ENCODE results near the gene PRKCQ.
A peak's percentile ranks its signal among the peaks of the same experiment; 100 is the strongest.
"Not testable (repeated sequence)": the region's sequence is repeated elsewhere in the genome, so short reads cannot be mapped to it uniquely, and the experiment has no call there.

The PRKCQ gene

GRCh38 chr10:6595499-6595898 is 15.4 kb upstream of the PRKCQ start:
- no peak for DNase-seq (ENCODE audit: low read depth)

- DNase-seq (ENCODE audit: low read depth), result no peak
Observed at GRCh38 chr10:6593241-6593671, 13.2 kb upstream of the PRKCQ start.

- no peak for DNase-seq (ENCODE audit: low read depth)
Observed at GRCh38 chr10:6592080-6592479, 12.0 kb upstream of the PRKCQ start.

- DNase-seq (ENCODE audit: low read depth), result no peak
Observed at GRCh38 chr10:6591668-6592067, 11.6 kb upstream of the PRKCQ start.

GRCh38 chr10:6590100-6590499 is 10.0 kb upstream of the PRKCQ start:
- no peak for DNase-seq (ENCODE audit: low read depth)

- DNase-seq (ENCODE audit: low read depth), result no peak
Observed at GRCh38 chr10:6589287-6590094, 9.4 kb upstream of the PRKCQ start.

- no peak for DNase-seq (ENCODE audit: low read depth)
Observed at GRCh38 chr10:6588845-6589244, 8.8 kb upstream of the PRKCQ start.

GRCh38 chr10:6588082-6588481 is 8.0 kb upstream of the PRKCQ start:
- no peak for DNase-seq (ENCODE audit: low read depth)

- no peak for DNase-seq (ENCODE audit: low read depth)
Observed at GRCh38 chr10:6586501-6586900, 6.4 kb upstream of the PRKCQ start.

GRCh38 chr10:6583447-6583846 is 3.4 kb upstream of the PRKCQ start:
- DNase-seq (ENCODE audit: low read depth), result no peak

GRCh38 chr10:6582913-6583312 is 2.8 kb upstream of the PRKCQ start:
- DNase-seq (ENCODE audit: low read depth), result not testable (repeated sequence)

GRCh38 chr10:6582298-6582697 is 2.2 kb upstream of the PRKCQ start:
- DNase-seq (ENCODE audit: low read depth), result no peak

- no peak for DNase-seq (ENCODE audit: low read depth)
Observed at GRCh38 chr10:6581778-6582228, 1.7 kb upstream of the PRKCQ start.

- DNase-seq (ENCODE audit: low read depth), result not testable (repeated sequence)
Observed at GRCh38 chr10:6581223-6581622, 1.1 kb upstream of the PRKCQ start.

- peak; percentile 8 for DNase-seq (ENCODE audit: low read depth)
Observed at GRCh38 chr10:6580279-6581029, 378 bp upstream of the PRKCQ start.

GRCh38 chr10:6579183-6579903 is 733 bp downstream of the PRKCQ start:
- DNase-seq (ENCODE audit: low read depth), result no peak

- no peak for DNase-seq (ENCODE audit: low read depth)
Observed at GRCh38 chr10:6578795-6579182, 1.3 kb downstream of the PRKCQ start.

- DNase-seq (ENCODE audit: low read depth), result no peak
Observed at GRCh38 chr10:6578251-6578771, 1.8 kb downstream of the PRKCQ start.

- no peak for DNase-seq (ENCODE audit: low read depth)
Observed at GRCh38 chr10:6576326-6576725, 3.8 kb downstream of the PRKCQ start.

GRCh38 chr10:6574664-6575176 is 5.4 kb downstream of the PRKCQ start:
- no peak for DNase-seq (ENCODE audit: low read depth)

- DNase-seq (ENCODE audit: low read depth), result no peak
Observed at GRCh38 chr10:6570893-6571292, 9.2 kb downstream of the PRKCQ start.

- DNase-seq (ENCODE audit: low read depth), result no peak
Observed at GRCh38 chr10:6569259-6569658, 10.8 kb downstream of the PRKCQ start.
